ENCODE results near the gene WBP1.
A peak's percentile ranks its signal among the peaks of the same experiment; 100 is the strongest.
"Not testable (repeated sequence)": the region's sequence is repeated elsewhere in the genome, so short reads cannot be mapped to it uniquely, and the experiment has no call there.

The WBP1 gene

GRCh38 chr2:74482801-74483674 is 24.8 kb downstream of the WBP1 start, which contains the start of the genes CCDC142 and TTC31:
TSS of gene CCDC142 (minus strand) at chr2:74482998. CDS start at chr2:74482837, 161 bp downstream.
TSS of gene TTC31 (plus strand) at chr2:74483081. CDS start at chr2:74483096, 15 bp downstream.
- peak; percentile 85 to 93 (median 93) for DNase-seq (ENCODE audit: low read depth in 3 of 3)

DNA sequence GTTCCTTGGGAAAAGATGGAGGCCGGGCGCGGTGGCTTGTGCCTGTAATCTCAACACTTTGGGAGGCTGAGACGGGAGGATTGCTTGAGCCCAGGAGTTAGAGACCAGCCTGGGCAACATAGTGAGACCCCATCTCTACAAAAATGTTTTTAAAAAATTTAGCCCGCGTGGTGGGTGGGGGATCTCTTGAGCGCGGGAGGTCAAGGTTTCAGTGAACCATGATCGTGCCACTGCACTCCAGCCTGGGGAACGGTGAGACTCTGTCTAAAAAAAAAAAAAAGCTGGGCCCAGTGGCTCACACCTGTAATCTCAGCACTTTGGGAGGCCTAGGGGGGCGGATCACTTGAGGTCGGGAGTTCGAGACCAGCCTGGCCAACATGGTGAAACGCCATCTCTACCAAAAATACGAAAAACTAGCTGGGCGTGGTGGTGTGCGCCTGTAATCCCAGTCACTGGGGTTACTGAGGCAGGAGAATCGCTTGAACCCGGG is 25.5 kb downstream of the WBP1 start:
- DNase-seq (ENCODE audit: low read depth in 3 of 3): not testable (repeated sequence)

- no peak for DNase-seq (ENCODE audit: low read depth in 3 of 3)
Measured at GRCh38 chr2:74486141-74486540, 27.9 kb downstream of the WBP1 start.

DNA sequence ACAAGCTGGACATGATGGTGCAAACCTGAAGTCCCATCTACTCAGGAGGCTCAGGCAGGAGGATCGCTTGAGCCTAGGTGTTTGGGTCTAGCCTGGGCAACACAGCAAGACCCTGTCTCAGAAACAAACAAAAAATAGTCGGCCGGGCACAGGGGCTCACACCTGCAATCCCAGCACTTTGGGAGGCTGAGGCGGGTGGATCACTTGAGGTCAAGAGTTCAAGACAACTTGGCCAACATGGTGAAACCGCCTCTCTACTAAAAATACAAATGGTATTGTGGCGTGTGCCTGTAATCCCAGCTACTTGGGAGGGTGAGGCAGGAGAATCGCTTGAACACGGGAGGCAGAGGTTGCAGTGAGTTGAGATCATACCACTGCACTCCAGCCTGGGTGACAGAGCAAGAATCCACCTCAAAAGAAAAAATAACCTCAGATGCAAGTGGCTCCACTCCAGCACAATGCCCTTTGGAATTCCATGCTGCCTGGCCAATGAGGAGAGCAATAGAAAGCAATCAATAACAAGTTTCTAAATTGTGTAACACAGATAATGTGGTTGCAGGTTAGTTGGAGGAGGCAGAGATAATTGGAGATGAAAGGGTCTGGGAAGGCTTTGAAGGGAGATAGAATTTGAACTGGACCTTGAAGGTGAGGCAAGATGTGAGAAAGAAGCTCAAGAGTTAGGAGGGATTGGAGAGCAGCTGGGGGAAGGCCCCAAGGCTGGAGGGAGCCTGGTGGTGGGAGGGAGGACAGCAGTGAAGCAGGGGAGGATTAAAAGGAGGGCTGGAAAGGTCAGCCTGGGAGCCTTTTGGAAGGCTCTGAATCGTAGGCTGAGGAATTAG is 30.6 kb downstream of the WBP1 start:
- no peak for DNase-seq (ENCODE audit: low read depth in 3 of 3)

DNA sequence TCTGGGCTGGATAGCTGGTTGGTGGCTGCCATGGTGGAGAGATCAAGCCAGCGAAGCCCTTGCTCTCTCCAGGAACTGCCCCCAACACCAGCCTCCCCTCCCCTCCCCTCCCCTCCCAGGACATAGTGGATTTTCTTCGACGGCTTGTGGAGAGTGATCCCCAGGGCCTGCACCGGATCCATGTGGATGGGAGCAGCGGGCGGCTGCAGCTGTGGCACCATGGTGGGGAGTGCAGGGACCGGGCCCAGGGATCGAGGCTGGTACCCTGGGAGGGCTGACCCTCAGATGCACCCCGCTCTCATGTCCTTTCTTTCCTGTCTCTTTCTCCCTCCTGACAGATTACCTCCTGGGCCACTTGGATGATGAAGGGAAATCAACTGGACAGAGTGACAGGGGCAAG is 31.7 kb downstream of the WBP1 start:
- no peak for DNase-seq (ENCODE audit: low read depth in 3 of 3)

- DNase-seq (ENCODE audit: low read depth in 3 of 3): no peak
Measured at GRCh38 chr2:74491648-74492544, 33.7 kb downstream of the WBP1 start.

- DNase-seq (ENCODE audit: low read depth in 3 of 3): no peak
Measured at GRCh38 chr2:74493546-74493945, 35.3 kb downstream of the WBP1 start.

GRCh38 chr2:74495440-74495839 is 37.2 kb downstream of the WBP1 start:
- DNase-seq (ENCODE audit: low read depth in 3 of 3): no peak

- DNase-seq (ENCODE audit: low read depth in 3 of 3): no peak
Measured at GRCh38 chr2:74496997-74497776, 38.9 kb downstream of the WBP1 start.

DNA sequence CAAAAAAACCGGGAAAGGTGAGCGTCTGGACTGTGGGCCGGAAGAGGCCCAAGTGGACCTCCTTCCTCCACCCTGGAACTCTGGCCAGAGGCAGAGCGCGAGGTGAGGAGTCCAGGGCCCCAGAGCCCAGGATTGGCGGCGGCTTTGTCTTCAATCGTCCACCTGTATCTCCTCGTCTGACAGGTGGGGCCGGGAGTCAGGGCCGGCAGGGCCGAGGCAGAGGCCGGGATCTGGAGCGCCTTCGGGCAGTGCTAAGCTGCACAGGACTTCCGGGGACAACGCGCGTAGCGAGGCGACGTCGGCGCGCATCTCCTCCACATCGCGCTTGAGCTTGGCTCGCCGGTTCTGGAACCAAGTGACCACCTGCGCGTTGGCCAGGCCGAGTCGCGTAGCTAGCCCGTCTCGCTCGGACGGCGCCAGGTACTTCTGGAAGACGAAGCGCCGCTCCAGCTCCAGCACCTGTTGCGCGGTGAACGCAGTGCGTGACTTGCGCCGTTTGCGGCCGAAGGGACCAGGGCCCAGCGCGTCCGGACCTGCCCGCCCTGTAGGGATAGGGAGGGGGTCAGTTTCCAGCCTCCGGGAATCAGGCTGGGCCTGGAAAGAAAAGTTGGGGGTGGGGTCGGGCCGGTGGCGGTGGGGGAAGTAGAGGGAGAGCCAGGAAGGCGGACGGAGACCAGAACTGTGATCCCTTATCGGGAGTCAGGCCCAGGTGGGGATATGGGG is 39.7 kb downstream of the WBP1 start:
- no peak for DNase-seq (ENCODE audit: low read depth in 3 of 3)

GRCh38 chr2:74498500-74499266 is 40.4 kb downstream of the WBP1 start:
- DNase-seq (ENCODE audit: low read depth in 3 of 3): no peak

DNA sequence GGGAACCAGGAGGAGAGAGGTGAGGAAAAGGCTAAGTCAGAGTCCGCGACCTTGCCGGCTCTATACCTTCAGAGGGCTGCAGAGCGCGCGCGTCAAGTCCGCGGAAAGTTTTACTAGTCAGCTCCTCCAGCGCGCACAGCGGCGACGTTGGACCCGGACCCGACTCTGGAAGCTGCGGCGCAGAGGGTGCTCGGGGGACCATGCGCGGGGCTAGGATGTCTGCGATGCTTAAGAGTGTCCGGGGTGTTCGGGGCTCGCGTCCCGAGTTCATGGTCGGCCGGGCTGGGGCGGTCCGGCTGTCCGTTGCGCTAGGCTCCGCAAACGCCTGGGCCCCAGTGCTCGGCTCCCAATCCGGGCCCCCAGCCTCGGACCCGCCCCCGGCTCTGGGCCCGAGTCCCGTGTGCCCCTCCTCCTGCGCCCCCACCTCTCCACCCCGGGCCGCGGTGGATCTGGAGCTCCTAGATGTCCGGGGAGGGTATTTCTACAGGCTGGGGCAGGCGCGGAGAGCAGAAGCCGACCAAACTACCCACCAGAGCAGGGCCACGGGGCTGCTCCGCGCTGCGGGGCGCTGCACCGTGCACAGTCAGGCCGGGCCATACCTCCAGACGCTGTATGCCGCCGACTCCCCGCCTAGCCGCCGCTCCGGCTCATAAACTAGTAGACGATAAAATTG is 41.2 kb downstream of the WBP1 start, which contains the start of gene LBX2:
TSS of gene LBX2 (minus strand) at position 337 of the 673 bp plus-strand sequence. CDS start at position 271, 66 bp downstream.
- DNase-seq (ENCODE audit: low read depth in 3 of 3): peak in 1 of 3 experiments; percentile 54

DNA sequence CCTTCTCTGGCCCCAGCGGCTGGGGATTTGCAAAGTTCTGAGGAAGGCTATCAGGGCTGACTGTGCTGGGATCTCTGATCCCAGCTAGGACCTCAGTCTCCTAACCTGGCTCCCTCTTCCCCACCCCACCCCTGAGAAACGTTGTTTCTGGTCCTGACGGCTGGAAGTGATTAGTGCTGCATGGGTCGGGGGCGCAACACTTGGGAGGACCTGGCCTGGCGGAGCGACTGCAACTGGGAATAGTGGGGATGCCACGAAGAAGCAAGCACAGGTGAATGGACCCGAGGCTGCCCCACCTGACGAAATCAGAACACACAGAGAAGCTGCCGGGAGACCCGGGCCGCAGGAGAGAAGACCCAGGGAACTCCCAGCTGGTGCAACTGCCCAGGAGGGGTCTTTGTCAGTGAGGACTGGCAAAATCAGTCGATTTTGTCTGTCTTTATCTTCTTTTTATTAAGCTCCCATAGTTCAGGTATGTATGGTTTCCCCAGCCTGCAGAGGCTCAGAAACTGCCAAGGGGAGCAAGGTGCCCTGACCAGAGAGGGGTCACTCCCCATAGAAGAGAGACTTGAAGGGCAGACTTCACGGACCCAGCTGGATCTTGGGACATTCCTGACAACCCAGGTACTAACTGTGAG is 41.8 kb downstream of the WBP1 start:
- DNase-seq (ENCODE audit: low read depth in 3 of 3): no peak

- no peak for DNase-seq (ENCODE audit: low read depth in 3 of 3)
Measured at GRCh38 chr2:74500578-74500946, 42.3 kb downstream of the WBP1 start.

DNA sequence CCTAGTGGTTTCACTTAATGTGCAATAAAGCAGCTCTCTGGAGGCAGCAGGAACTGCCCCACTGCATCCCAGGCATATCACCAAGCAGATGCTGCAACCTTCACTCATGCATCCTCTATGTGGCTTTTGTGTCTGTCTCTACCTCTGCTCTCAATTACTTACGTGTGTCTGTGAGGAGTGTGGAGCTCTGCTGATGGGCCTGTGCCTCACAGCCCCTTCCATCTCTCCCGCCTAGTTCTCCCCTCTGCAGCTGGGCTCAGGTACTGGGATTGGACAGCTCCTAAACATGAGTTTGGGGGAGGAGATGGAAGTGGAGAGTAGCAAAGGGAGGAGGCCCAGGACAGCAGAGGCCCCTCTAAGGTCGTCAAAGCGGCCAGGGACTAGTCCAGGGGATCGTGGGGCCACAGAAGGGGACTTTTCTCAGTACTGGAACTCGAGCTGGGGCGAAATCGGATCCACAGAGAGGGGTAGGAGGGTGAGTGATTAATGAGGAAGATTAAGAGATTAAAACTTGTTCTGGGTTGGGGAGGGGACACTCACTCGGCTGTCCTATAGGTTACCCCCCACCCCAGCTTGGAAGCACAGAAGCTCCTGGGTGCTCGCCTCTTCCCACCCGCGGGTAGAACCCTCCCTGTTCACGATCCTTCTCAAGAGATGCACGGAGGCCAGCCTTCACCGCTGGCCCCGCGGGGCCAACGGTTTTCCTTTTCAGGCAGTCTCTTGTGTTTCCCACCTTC is 43.3 kb downstream of the WBP1 start:
- no peak for DNase-seq (ENCODE audit: low read depth in 3 of 3)

GRCh38 chr2:74502147-74502719 is 44.0 kb downstream of the WBP1 start:
- DNase-seq (ENCODE audit: low read depth in 3 of 3): no peak

Data from stimulated activated CD4-positive, alpha-beta T cell treated with anti-CD3 and anti-CD28 coated beads, TNF-alpha, amount 100 ng/mL, for 24 hours (primary cell).